HEK293 (cell line): ENCODE data around the gene EIF2S3.
"Not testable (repeated sequence)": the region's sequence is repeated elsewhere in the genome, so short reads cannot be mapped to it uniquely, and the experiment has no call there.

Experiments
- CTCF ChIA-PET: fragments of 350-600 bp; formaldehyde crosslinking; extraction: SDS; loops from one replicate; lab custom pipeline; 2021; ENCODE audit warnings: antibody characterized with exemption; lab: Yijun Ruan, JAX
- POLR2A ChIA-PET: fragments of 300-600 bp; formaldehyde crosslinking; extraction: SDS; loops from one replicate; lab custom pipeline; 2020; ENCODE audit warnings: antibody characterized with exemption, inconsistent platforms; lab: Yijun Ruan, JAX
- H3K27ac ChIP-seq: fragments of 200-500 bp; sonication (Bioruptor generic); 2 replicates; pipeline ENCODE4 v1.5.1; 2014; ENCODE audit warnings: low read depth, low read length, control low read depth, inconsistent platforms; ENCODE audit errors: extremely low read depth
- H3K36me3 ChIP-seq, 2 experiments: fragments of 200-500 bp in 1 of 2; sonication (Bioruptor generic) in 1 of 2; 1 replicate in 1 of 2; 2 replicates in 1 of 2; pipeline ENCODE4 v1.5.1; 2014 to 2017; ENCODE audit warnings: inconsistent platforms in 2 of 2, low read length in 2 of 2; ENCODE audit not compliant: control insufficient read depth in 2 of 2, insufficient read depth in 1 of 2
- H3K4me1 ChIP-seq: fragments of 200-500 bp; sonication (Bioruptor generic); 2 replicates; pipeline ENCODE4 v1.5.1; 2014; ENCODE audit warnings: mild to moderate bottlenecking, low read length, inconsistent platforms; ENCODE audit not compliant: control insufficient read depth, insufficient read depth
- H3K4me3 ChIP-seq: 2 replicates; pipeline ENCODE4 v1.5.1; 2011; ENCODE audit warnings: low read depth, mild to moderate bottlenecking, control low read depth, low read length, moderate library complexity
- H3K9me3 ChIP-seq: fragments of 200-500 bp; sonication (Bioruptor generic); 2 replicates; pipeline ENCODE4 v1.5.1; 2014; ENCODE audit warnings: low read depth, low read length, inconsistent platforms; ENCODE audit not compliant: control insufficient read depth, insufficient read depth
- BCL11A ChIP-seq: fragments of 450-650 bp; formaldehyde crosslinking; IDR thresholded peaks from 2 replicates; pipeline ENCODE4 v1.5.1; 2016; ENCODE audit warnings: low read depth, missing biosample characterization, missing genetic modification characterization
- CTCF ChIP-seq: fragments of 450-650 bp; formaldehyde crosslinking; IDR thresholded peaks from 2 replicates; pipeline ENCODE4 v1.5.1; 2016; ENCODE audit warnings: missing biosample characterization, missing genetic modification characterization
- GLIS2 ChIP-seq: fragments of 450-650 bp; formaldehyde crosslinking; IDR thresholded peaks from 2 replicates; pipeline ENCODE4 v1.5.1; 2016; ENCODE audit warnings: missing biosample characterization, missing genetic modification characterization
- HOXD13 ChIP-seq: sonication (generic); formaldehyde crosslinking; IDR thresholded peaks from 2 replicates; pipeline ENCODE4 v1.8.0; 2022; ENCODE audit warnings: missing genetic modification reagents, borderline replicate concordance
- YY2 ChIP-seq: fragments of 450-650 bp; formaldehyde crosslinking; IDR thresholded peaks from 2 replicates; pipeline ENCODE4 v1.5.1; 2016; ENCODE audit warnings: missing biosample characterization, missing genetic modification characterization
- ZBTB10 ChIP-seq: fragments of 450-650 bp; formaldehyde crosslinking; IDR thresholded peaks from 2 replicates; pipeline ENCODE4 v1.5.1; 2016; ENCODE audit warnings: missing biosample characterization, missing genetic modification characterization
- ZBTB26 ChIP-seq: fragments of 450-650 bp; formaldehyde crosslinking; optimal IDR thresholded peaks from 2 replicates; pipeline ENCODE3; 2016; ENCODE audit warnings: missing biosample characterization, mild to moderate bottlenecking, missing genetic modification characterization
- ZBTB6 ChIP-seq: fragments of 450-650 bp; formaldehyde crosslinking; IDR thresholded peaks from 2 replicates; pipeline ENCODE4 v1.5.1; 2017; ENCODE audit warnings: missing biosample characterization, missing genetic modification characterization
- ZBTB7A ChIP-seq: fragments of 450-650 bp; formaldehyde crosslinking; IDR thresholded peaks from 2 replicates; pipeline ENCODE4 v1.5.1; 2016; ENCODE audit warnings: low read depth, missing biosample characterization, missing genetic modification characterization
- ZNF16 ChIP-seq: fragments of 450-650 bp; formaldehyde crosslinking; IDR thresholded peaks from 2 replicates; pipeline ENCODE4 v1.5.1; 2016; ENCODE audit warnings: low read depth, missing biosample characterization, missing genetic modification characterization
- ZNF18 ChIP-seq: fragments of 450-650 bp; formaldehyde crosslinking; IDR thresholded peaks from 2 replicates; pipeline ENCODE4 v1.5.1; 2016; ENCODE audit warnings: missing biosample characterization, missing genetic modification characterization
- ZNF394 ChIP-seq: fragments of 450-650 bp; formaldehyde crosslinking; IDR thresholded peaks from 2 replicates; pipeline ENCODE4 v1.5.1; 2016; ENCODE audit warnings: missing biosample characterization, missing genetic modification characterization, mild to moderate bottlenecking, moderate library complexity, borderline replicate concordance
- ZNF555 ChIP-seq: fragments of 450-650 bp; formaldehyde crosslinking; conservative IDR thresholded peaks from 2 replicates; pipeline ENCODE4 v1.5.1; 2017; ENCODE audit warnings: missing biosample characterization, mild to moderate bottlenecking, missing genetic modification characterization, inconsistent platforms
- ZSCAN30 ChIP-seq: fragments of 450-650 bp; IDR thresholded peaks from 2 replicates; pipeline ENCODE4 v1.5.1; 2018; ENCODE audit warnings: missing biosample characterization, mild to moderate bottlenecking, missing genetic modification characterization, moderate library complexity

EIF2S3 gene

GRCh38 chrX:24050522-24051318, 4.0 kb upstream of the EIF2S3 start:
- 0 out of 2 replicates have a peak, but pooled peaks have one; percentile 2 for TF ChIP-seq ZBTB6 (tag by site-specific recombination)
- TF ChIP-seq, all 188 proteins: peak for 1; not testable (repeated sequence) for 187
- ChIA-PET CTCF (interaction anchor here (0.8 kb wide), 1 partner anchor 10 kb away, joined by 9 read pairs; no protein-coding TSS in a partner anchor), POLR2A (interaction anchor here (0.6 to 1.2 kb wide), 4 partner anchors 15 to 24 kb away, joined by 3 to 5 read pairs (median 4); partner anchors contain the start of gene KLHL15)
- not testable (repeated sequence) for H3K4me3 ChIP-seq, H3K4me1 ChIP-seq, H3K27ac ChIP-seq, H3K36me3 ChIP-seq, H3K9me3 ChIP-seq

GRCh38 chrX:24055043-24055356, 244 bp downstream of the EIF2S3 start:
- ChIA-PET CTCF (interaction anchor here (0.5 to 2.8 kb wide), 26 partner anchors 10 to 1092 kb away, joined by 3 to 18 read pairs (median 5); partner anchors contain the start of genes APOO and CXorf58), POLR2A (interaction anchor here (0.6 to 2.8 kb wide), 19 partner anchors 8 to 271 kb away, joined by 3 to 66 read pairs (median 5); partner anchors contain the start of genes APOO, CXorf58, KLHL15 and SAT1)
- H3K27ac ChIP-seq: peak overlapping the region; percentile 98
- H3K36me3 ChIP-seq: peaks cover 28 to 36% of the 10 kb centered on the region in 2 experiments
- peak; percentile 5; the same call in 1 of the 2 replicates for TF ChIP-seq YY2 (tag by site-specific recombination)
- TF ChIP-seq ZNF394 (tag by site-specific recombination): 0 out of 2 replicates have a peak, but pooled peaks have one; percentile 18
- no peak for TF ChIP-seq ZNF555 (tag by site-specific recombination)
- TF ChIP-seq, all 188 proteins: peak for 2
- Histone ChIP-seq H3K9me3 (no peaks in the 10 kb centered on the region), H3K4me1 (no peaks in the 10 kb centered on the region), H3K4me3 (no peak overlapping the region)

- H3K4me3 ChIP-seq: no peak overlapping the region
- POLR2A ChIA-PET: interaction anchor here (2.2 kb wide), 1 partner anchor 9 kb away, joined by 11 read pairs; the partner anchor contains the start of gene EIF2S3
- CTCF ChIA-PET: interaction anchor here (0.6 to 3.0 kb wide), 4 partner anchors 9 to 197 kb away, joined by 3 to 15 read pairs (median 4); partner anchors contain the start of gene EIF2S3
- H3K9me3 ChIP-seq: no peaks in the 10 kb centered on the region
- peaks cover 91 to 100% of the 10 kb centered on the region in 2 experiments for H3K36me3 ChIP-seq
- TF ChIP-seq ZNF394 (tag by site-specific recombination) (no peak), CTCF (tag by site-specific recombination) (no peak), ZNF18 (no peak), HOXD13 (CRISPR knock-in tag) (no peak), ZSCAN30 (tag by site-specific recombination) (no peak), ZBTB7A (tag by site-specific recombination) (no peak), ZBTB26 (tag by site-specific recombination) (no peak), BCL11A (no peak), ZNF16 (tag by site-specific recombination) (no peak), GLIS2 (tag by site-specific recombination) (no peak), ZBTB10 (no peak)
- H3K4me1 ChIP-seq: no peaks in the 10 kb centered on the region
- no peak overlapping the region for H3K27ac ChIP-seq
Measured at GRCh38 chrX:24063488-24063887, 8.7 kb downstream of the EIF2S3 start.
